GM18909 (cell line): ENCODE measurements around the gene CYTH3.

Source experiments
- ATAC-seq: cut with Tn5 transposase; IDR thresholded peaks from one replicate; pipeline ENCODE4 v1.9.1; 2021; ENCODE audit warnings: mild to moderate bottlenecking; ENCODE audit not compliant: unreplicated experiment, poor library complexity

CYTH3 gene

GRCh38 chr7:6130007-6130587 is 142.3 kb downstream of the CYTH3 start:
- no peak for ATAC-seq

- no peak for ATAC-seq
These were observed 144.2 kb downstream of the CYTH3 start for GRCh38 chr7:6128205-6128604.

GRCh38 chr7:6127110-6127490 is 145.3 kb downstream of the CYTH3 start:
- no peak for ATAC-seq

GRCh38 chr7:6123843-6124242 is 148.6 kb downstream of the CYTH3 start:
- no peak for ATAC-seq

- ATAC-seq, result no peak
These were observed 151.3 kb downstream of the CYTH3 start for GRCh38 chr7:6121141-6121540.

- ATAC-seq, result no peak
These were observed 154.9 kb downstream of the CYTH3 start for GRCh38 chr7:6117533-6117932.

GRCh38 chr7:6116211-6116610 is 156.2 kb downstream of the CYTH3 start:
- no peak for ATAC-seq
